Activated CD8-positive, alpha-beta memory T cell treated with anti-CD3 and anti-CD28 coated beads for 4 hours (primary cell): ENCODE data around the gene ACADM.
"Not testable (repeated sequence)": the region's sequence is repeated elsewhere in the genome, so short reads cannot be mapped to it uniquely, and the experiment has no call there.

Experiments
- DNase-seq, 2 donors: peaks; one replicate each; pipeline ENCODE4 v3.0.0-alpha.2; 2020; ENCODE audit warnings: low read depth in 2 of 2

Gene ACADM

DNA sequence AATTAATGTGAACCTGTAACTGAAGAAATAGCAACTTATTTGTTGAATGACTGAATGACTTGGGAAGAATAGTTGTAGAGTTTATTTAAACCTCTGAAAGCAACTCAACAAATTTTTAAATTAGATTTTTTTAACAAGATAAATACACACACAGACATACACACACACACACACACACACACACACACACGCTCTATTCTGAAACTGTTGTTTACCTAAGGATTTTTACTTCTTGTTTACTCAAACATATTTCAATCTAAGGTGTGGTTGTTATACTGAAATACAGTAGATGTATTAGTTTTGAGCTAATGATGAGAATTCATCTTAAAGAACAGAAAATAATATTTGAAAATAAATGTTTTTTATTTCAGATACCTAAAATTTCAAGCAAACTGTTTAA is 11.5 kb downstream of the ACADM start:
- no peak for DNase-seq

DNA sequence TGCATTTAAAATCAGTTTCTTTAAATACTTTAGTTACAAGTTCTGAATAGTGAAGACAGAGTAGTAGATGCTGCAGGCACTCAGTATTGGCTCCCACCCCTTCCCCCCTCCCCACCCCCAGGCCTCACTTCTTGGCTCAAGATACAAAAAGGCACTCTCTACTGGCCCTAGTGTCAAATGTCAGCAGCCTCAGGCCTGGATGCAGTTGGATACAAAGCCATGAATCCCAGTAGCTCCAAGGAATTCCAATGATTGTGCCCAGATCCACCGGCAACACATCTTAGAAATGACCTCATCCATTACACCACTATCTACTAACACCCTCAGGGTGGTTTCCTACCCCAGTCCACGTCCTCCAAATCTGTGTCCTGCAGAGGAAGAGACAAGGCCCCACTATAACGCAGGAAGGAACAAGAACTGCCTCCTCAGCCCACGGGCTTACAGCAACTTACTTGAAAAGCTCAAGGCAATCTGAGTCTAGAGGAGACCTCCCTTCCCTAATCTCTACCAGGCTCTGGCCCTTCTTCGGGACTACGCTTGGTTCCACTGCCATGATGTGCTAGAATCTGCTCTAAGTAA is 17.6 kb downstream of the ACADM start:
- DNase-seq = no peak

DNA sequence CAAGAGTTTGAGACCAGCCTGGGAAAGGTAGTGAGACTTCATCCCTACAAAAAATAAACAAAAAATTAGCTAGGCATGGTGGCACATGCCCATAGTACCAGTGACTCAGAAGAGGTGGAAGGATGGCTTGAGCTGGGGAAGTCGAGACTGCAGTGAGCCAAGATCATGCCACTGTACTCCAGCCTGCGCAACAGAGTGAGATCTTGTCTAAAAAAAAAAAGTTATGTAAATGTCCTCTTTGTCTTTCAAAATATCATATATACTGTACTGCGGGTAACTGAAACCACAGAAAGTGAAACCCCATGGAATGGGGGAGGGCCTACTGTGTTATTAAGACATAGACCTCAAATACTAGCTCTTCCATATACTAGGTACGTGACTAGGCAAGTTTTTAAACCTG is 20.8 kb downstream of the ACADM start:
- no peak for DNase-seq

- not testable (repeated sequence) for DNase-seq
Observed at GRCh38 chr1:75757210-75757609, 32.7 kb downstream of the ACADM start.

GRCh38 chr1:75758543-75758942 is 34.0 kb downstream of the ACADM start:
- not testable (repeated sequence) for DNase-seq

GRCh38 chr1:75764057-75764655 is 39.6 kb downstream of the ACADM start:
- DNase-seq = no peak

DNA sequence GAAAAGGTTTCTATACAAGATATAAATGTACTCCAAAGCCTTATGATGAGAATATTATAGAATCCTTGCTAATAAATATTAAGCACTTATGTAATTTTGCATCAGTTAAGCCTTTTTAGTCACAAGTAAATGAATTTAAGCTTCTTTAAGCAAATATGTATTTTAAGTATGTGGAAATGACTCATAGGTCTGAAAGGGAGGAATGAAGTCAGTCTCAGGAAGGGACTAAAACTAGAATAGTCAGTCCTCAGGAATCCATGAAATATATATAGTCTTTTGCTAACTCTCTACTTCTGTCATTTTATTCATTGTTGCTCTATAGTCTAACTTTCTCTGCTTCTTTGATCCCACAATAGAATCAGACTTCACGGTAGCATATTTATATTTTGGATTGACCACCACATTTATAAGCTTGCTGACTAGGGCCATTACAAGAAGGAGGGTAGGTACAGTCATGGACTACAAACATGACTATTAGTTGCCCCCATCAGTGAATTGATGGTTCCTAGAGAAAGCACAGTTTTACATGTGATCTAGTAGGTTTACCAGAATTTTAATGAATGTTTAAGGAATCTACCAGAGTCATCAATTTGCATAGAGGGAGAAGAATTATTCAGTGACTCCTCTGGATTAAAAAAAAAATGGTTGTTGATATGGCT is 41.3 kb downstream of the ACADM start:
- DNase-seq = no peak

- no peak for DNase-seq
Observed at GRCh38 chr1:75768016-75768415, 43.5 kb downstream of the ACADM start.

DNA sequence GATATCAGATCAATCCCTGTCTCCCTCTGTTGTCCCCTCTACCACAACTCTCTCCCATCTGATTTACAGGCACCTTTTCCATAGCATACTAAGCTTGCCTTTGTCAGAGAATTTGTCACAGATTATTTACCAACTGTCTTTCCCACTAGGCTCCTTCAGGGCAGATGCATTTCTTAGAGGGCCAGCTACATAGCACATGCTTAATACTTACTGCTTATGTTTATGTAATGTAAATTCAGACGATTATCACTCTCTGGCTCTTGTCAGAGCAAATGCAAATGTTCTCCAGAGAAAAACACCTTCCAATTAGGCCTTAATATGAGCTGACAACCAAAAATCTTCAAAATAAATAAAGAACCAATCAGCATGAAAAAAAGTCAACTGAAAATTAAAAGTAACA is 46.3 kb downstream of the ACADM start:
- no peak for DNase-seq

- no peak for DNase-seq
Observed at GRCh38 chr1:75771978-75772377, 47.5 kb downstream of the ACADM start.

GRCh38 chr1:75777812-75778211 is 53.3 kb downstream of the ACADM start:
- DNase-seq = not testable (repeated sequence)

GRCh38 chr1:75778694-75779093 is 54.2 kb downstream of the ACADM start:
- DNase-seq = not testable (repeated sequence)

- not testable (repeated sequence) for DNase-seq
Observed at GRCh38 chr1:75780183-75780582, 55.7 kb downstream of the ACADM start.

- not testable (repeated sequence) for DNase-seq
Observed at GRCh38 chr1:75783920-75784319, 59.4 kb downstream of the ACADM start.

- DNase-seq = no peak
Observed at GRCh38 chr1:75785320-75785982, 60.9 kb downstream of the ACADM start.

DNA sequence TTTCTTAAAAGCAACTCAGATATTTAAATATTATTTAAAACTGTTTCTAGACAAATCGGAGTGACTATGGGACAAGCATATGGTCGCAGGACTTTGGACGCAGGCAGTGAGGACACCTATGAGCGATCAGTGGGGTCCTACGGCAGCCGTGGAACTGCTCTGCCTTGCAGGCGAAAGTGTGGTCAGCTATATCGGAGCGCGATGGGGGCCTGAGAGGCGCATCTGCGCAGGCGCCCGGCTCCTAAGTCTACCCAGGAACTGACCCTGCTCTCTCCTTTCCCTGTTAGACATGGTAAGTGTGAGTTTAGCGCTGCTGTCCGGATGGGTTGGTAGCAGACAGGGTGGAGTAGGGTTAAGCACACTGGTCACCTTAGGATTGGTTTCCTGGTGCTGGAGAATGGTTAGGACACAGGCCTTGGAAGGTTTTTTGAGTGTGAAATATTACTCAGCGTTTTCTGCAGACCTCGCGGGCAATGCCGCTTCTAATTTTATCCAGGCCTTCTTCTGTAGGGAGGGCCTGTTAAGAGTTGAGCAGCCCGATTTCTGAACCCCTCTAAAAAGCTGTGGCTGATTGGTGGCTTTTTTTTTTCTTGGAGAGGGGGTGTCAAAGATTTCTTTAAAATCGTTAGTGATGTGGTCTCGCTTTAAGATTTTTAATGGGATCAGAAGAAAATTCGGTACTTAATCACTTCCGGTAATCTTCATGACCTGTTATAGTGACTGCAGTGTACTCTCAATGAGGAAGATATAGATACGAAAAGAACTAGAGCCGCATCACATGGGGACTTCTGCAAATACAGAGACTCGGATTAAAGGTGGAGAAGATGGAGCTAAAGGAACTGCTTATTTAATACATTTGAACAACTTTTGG is 61.7 kb downstream of the ACADM start, which contains the start of gene RABGGTB:
Gene RABGGTB (plus strand): TSS at position 274 of the 871 bp plus-strand sequence. CDS start 16 bp downstream, at position 290.
- DNase-seq = peak; percentile 87 to 88

DNA sequence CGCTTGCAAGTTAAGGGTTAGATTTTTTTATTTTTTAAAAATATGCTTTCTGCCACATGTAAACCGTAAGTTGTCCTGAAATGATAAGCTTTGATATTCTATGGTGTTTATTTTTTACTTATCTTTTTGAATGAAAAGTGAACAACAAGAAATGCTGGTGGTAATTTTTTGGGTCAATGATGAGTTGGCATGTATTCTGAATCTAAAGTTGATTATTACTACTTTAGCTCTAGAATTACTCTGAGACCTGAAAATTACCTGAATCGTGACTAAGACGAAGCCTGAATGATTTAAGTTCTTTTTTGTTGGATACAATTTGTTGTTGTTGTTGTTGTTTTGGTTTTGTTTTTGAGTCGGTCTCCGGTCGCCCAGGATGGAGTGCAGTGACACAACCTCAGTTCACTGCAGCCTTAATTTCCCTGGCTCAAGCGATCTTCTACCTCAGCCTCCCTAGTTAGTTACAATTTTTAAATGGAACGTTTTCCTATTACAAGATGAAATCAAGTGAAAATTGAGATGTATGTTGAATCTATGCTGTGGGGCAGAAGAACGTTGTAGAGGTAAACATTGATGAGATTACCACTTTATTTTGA is 62.5 kb downstream of the ACADM start:
- no peak for DNase-seq

- DNase-seq = no peak
Observed at GRCh38 chr1:75787524-75787923, 63.0 kb downstream of the ACADM start.

GRCh38 chr1:75789988-75790387 is 65.5 kb downstream of the ACADM start:
- DNase-seq = no peak

- no peak for DNase-seq
Observed at GRCh38 chr1:75791022-75791421, 66.5 kb downstream of the ACADM start.

- no peak for DNase-seq
Observed at GRCh38 chr1:75792091-75792490, 67.6 kb downstream of the ACADM start.
